H1 (cell line): ENCODE measurements around the gene PDCD7. TPM values are rescaled to one million over a fixed set of nuclear protein-coding genes. Genes with fewer than 3 reads are reported as not detected.

Source experiments
- ASH2L ChIP-seq: fragments of 200-600, 300-600 bp; sonication (generic); IDR thresholded peaks from one replicate; pipeline ENCODE4 v1.7.1; 2017; ENCODE audit warnings: low read length
- CREB1 ChIP-seq: IDR thresholded peaks from 2 replicates; pipeline ENCODE4 v1.6.1; 2012; ENCODE audit warnings: inconsistent platforms
- JUND ChIP-seq: IDR thresholded peaks from 2 replicates; pipeline ENCODE4 v1.6.1; 2011; ENCODE audit warnings: mild to moderate bottlenecking, improper control_type of control experiment, low read length
- RAD21 ChIP-seq, 2 experiments: IDR thresholded peaks in 1 of 2; conservative IDR thresholded peaks in 1 of 2; 2 replicates each; pipeline ENCODE4 v1.6.1; 2011; ENCODE audit warnings: low read depth in 2 of 2, low read length in 2 of 2, improper control_type of control experiment in 1 of 2, inconsistent platforms in 1 of 2, mild to moderate bottlenecking in 1 of 2, moderate library complexity in 1 of 2
- RXRA ChIP-seq: IDR thresholded peaks from 2 replicates; pipeline ENCODE4 v1.6.1; 2011; ENCODE audit warnings: low read depth, mild to moderate bottlenecking, low read length, moderate library complexity; ENCODE audit not compliant: insufficient read depth
- SRF ChIP-seq: IDR thresholded peaks from 2 replicates; pipeline ENCODE4 v1.6.1; 2011; ENCODE audit warnings: mild to moderate bottlenecking, low read depth, low read length, moderate library complexity
- YY1 ChIP-seq: IDR thresholded peaks from 2 replicates; pipeline ENCODE4 v1.6.1; 2011; ENCODE audit warnings: low read depth, mild to moderate bottlenecking, low read length
- polyA plus RNA-seq, 7 experiments: library from polyadenylated mRNA; depleted of rRNA in 3 of 7; stranded (reverse) in 5 of 7; unstranded in 2 of 7; fragments of >200 nt in 5 of 7; fragments of 200-250 nt in 2 of 7; gene quantifications; 1 replicate in 5 of 7; 2 replicates in 1 of 7; 4 replicates in 1 of 7; pipeline versions ENCODE4 v1.2.1 to v1.2.3, GENCODE V29; 2011 to 2013; ENCODE audit warnings: missing spikeins in 2 of 7, mixed read lengths in 2 of 7
- small RNA-seq: library from polyadenylated mRNA; stranded (forward); fragments of <200 nt; extraction: miRNeasy Mini kit (QIAGEN cat#:217004); gene quantifications from one replicate; pipeline ENCODE3, GENCODE V24; 2013; ENCODE audit not compliant: insufficient read depth
- total RNA-seq: library from RNA; stranded (reverse); fragmentation: NEBNext Ultra II Directional; extraction: Animal tissue kit (Norgen Biotek cat#: 25700); gene quantifications from 2 replicates; pipeline ENCODE4 v1.2.1, GENCODE V29; 2021

Gene PDCD7
- total and polyA plus RNA-seq, 2 of the 8 experiments (the other 6 are each of a cell fraction or from before 2014, with no cell fraction given) = 11.5 to 25.6 TPM

DNA sequence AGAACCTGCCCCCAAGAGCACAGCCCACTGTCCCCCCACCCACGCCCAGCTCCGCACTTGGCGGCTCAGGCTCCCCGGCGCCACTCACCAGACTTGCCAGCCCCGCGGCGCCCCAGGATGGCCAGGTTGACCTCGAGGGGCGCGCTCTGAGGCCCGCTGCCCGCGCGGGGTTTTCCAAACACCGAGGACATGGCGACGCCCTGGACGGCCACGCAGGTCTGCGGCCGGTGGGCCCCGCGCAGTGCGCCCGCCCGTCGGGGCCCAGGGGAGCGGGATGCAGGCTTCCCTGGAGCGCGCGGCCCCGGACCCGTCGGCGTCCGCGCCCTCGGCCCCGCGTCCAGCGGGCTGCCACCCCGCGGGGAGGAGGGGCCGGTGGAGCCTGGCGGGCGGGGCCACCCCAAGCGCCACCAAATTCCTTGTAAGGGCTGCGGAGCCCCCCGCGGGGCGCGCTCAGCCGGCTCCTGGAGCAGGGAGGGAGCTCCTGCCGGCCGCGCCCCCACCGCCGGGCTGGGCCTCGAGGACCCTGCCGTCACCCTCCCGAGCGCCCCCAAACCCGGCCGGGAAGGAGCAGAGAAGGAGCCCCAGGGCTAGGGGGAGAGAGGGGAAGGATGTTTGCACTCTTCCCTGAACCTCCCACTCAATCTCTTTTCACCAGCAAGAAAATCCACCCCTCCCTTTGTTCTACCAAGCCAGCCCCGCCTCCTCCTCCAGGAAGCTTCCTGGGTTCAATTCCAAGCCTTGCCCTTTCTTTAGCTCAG lies 65.8 kb downstream of the PDCD7 start, which contains the start of gene RASL12 (continued):
- no peak for TF ChIP-seq YY1
- TF ChIP-seq CREB1 = no peak
- TF ChIP-seq ASH2L = peak; percentile 46
- TF ChIP-seq JUND = no peak
- TF ChIP-seq RAD21 (IDR thresholded peaks at IDR 0.05 in 1 of 2, conservative IDR thresholded peaks at IDR 0.05 in 1 of 2; ENCODE audit: low read depth in 2 of 2, low read length in 2 of 2) = no peak
- TF ChIP-seq RXRA = no peak
- no peak for TF ChIP-seq SRF

Small RNA genes lying within 50 kb of the gene (small RNA-seq; reads per million reads assigned to genes)
- not detected for gene AC013553.1

Other genes with a start within 250 kb of the PDCD7 start
- 5.0 and 5.7 TPM in 2 replicates for gene ANKDD1A, start 221.9 kb downstream of the PDCD7 start, total RNA-seq
- gene ANKDD1A, start 221.9 kb downstream of the PDCD7 start, polyA plus RNA-seq (2011; rRNA removed) = 4.1 and 6.8 TPM in 2 replicates
- gene SPG21, start 143.9 kb downstream of the PDCD7 start, total RNA-seq = 68.6 and 72.7 TPM in 2 replicates
- 51.4 and 67.3 TPM in 2 replicates for gene SPG21, start 143.9 kb downstream of the PDCD7 start, polyA plus RNA-seq (2011; rRNA removed)
- gene MTFMT, start 104.2 kb downstream of the PDCD7 start, total RNA-seq = 16.5 and 20.8 TPM in 2 replicates
- gene MTFMT, start 104.2 kb downstream of the PDCD7 start, polyA plus RNA-seq (2011; rRNA removed) = 6.8 and 7.7 TPM in 2 replicates
- not detected in 2 replicates for gene SLC51B, start 88.4 kb downstream of the PDCD7 start, total RNA-seq
- gene SLC51B, start 88.4 kb downstream of the PDCD7 start, polyA plus RNA-seq (2011; rRNA removed) = not detected in 2 replicates
- 9.3 and 10.3 TPM in 2 replicates for gene RASL12, start 65.8 kb downstream of the PDCD7 start, total RNA-seq
- 9.5 and 16.7 TPM in 2 replicates for gene RASL12, start 65.8 kb downstream of the PDCD7 start, polyA plus RNA-seq (2011; rRNA removed)
- not detected in 2 replicates for gene KBTBD13, start 57.1 kb downstream of the PDCD7 start, total RNA-seq
- not detected in 2 replicates for gene KBTBD13, start 57.1 kb downstream of the PDCD7 start, polyA plus RNA-seq (2011; rRNA removed)
- gene UBAP1L, start 18.6 kb downstream of the PDCD7 start, total RNA-seq = 1.3 and 1.7 TPM in 2 replicates
- gene UBAP1L, start 18.6 kb downstream of the PDCD7 start, polyA plus RNA-seq (2011; rRNA removed) = 0.67 and 1.3 TPM in 2 replicates
- gene CLPX, start 51.5 kb upstream of the PDCD7 start, total RNA-seq = 53.6 and 56.4 TPM in 2 replicates
- 9.7 and 10.5 TPM in 2 replicates for gene CLPX, start 51.5 kb upstream of the PDCD7 start, polyA plus RNA-seq (2011; rRNA removed)
- gene CILP, start 77.7 kb upstream of the PDCD7 start, total RNA-seq = not detected in 2 replicates
- 0.02 TPM in 1 of 2 replicates, not detected in the other for gene CILP, start 77.7 kb upstream of the PDCD7 start, polyA plus RNA-seq (2011; rRNA removed)
- gene PARP16, start 153.1 kb upstream of the PDCD7 start, total RNA-seq = 3.7 and 5.0 TPM in 2 replicates
- 3.7 and 3.8 TPM in 2 replicates for gene PARP16, start 153.1 kb upstream of the PDCD7 start, polyA plus RNA-seq (2011; rRNA removed)
- not detected in 2 replicates for gene RNU5A-1, start 162.2 kb upstream of the PDCD7 start, total RNA-seq
- not detected in 2 replicates for gene RNU5A-1, start 162.2 kb upstream of the PDCD7 start, polyA plus RNA-seq (2011; rRNA removed)
- not detected in 2 replicates for gene RNU5B-1, start 170.9 kb upstream of the PDCD7 start, total RNA-seq
- gene RNU5B-1, start 170.9 kb upstream of the PDCD7 start, polyA plus RNA-seq (2011; rRNA removed) = not detected in 2 replicates
- gene IGDCC3, start 244.2 kb upstream of the PDCD7 start, total RNA-seq = 45.7 and 45.9 TPM in 2 replicates
- gene IGDCC3, start 244.2 kb upstream of the PDCD7 start, polyA plus RNA-seq (2011; rRNA removed) = 26.8 and 42.3 TPM in 2 replicates